OCI-LY7 (cell line): Measurements from ENCODE around the gene HMCN1. TPM values are rescaled to one million over a fixed set of nuclear protein-coding genes. Genes with fewer than 3 reads are reported as not detected.

Experiments
- BruUV-seq: library from RNA; stranded (reverse); fragments of 400-500 nt; replicated peaks from 2 replicates; lab custom pipeline; 2021; lab: Mats Ljungman, UMichigan
- CTCF ChIA-PET: fragments of 300-600 bp; sonication (Branson Sonifier 250); formaldehyde crosslinking; loops from one replicate; lab custom pipeline; 2022; ENCODE audit warnings: antibody characterized with exemption; ENCODE audit not compliant: unreplicated experiment; lab: Charles Lee
- POLR2A ChIA-PET: fragments of 300-600 bp; sonication (Branson Sonifier 250); formaldehyde crosslinking; loops from one replicate; lab custom pipeline; 2022; ENCODE audit warnings: antibody characterized with exemption; lab: Charles Lee
- DNase-seq: peaks from one replicate; pipeline ENCODE4 v3.0.0-alpha.2; 2015; ENCODE audit warnings: low spot score
- H2AFZ ChIP-seq: fragments of 200-600 bp; sonication (generic), shearing (Covaris generic); 2 replicates; pipeline ENCODE4 v1.6.1; 2014; ENCODE audit warnings: mild to moderate bottlenecking, antibody characterized with exemption, low read length, moderate library complexity
- H3K27ac ChIP-seq: fragments of 200-600 bp; sonication (generic); 2 replicates; pipeline ENCODE4 v1.5.1; 2014; ENCODE audit warnings: mixed run types, low read depth, mild to moderate bottlenecking, moderate library complexity, low read length, inconsistent platforms; ENCODE audit not compliant: poor library complexity, severe bottlenecking
- H3K36me3 ChIP-seq: fragments of 200-600 bp; sonication (generic); 2 replicates; pipeline ENCODE4 v1.6.1; 2014; ENCODE audit warnings: mild to moderate bottlenecking, antibody characterized with exemption, low read length, moderate library complexity, mixed read lengths; ENCODE audit not compliant: insufficient read depth
- H3K4me1 ChIP-seq: fragments of 200-600 bp; sonication (generic); 2 replicates; pipeline ENCODE4 v1.5.1; 2014; ENCODE audit warnings: mild to moderate bottlenecking, low read length; ENCODE audit not compliant: insufficient read depth, poor library complexity, severe bottlenecking
- H3K4me2 ChIP-seq: fragments of 200-600 bp; sonication (generic); 2 replicates; pipeline ENCODE4 v1.6.1; 2014; ENCODE audit warnings: mild to moderate bottlenecking, low read length
- H3K4me3 ChIP-seq: fragments of 200-600 bp; sonication (generic); 2 replicates; pipeline ENCODE4 v1.5.1; 2014; ENCODE audit warnings: mild to moderate bottlenecking, low read depth, low read length; ENCODE audit not compliant: poor library complexity, severe bottlenecking
- H3K79me2 ChIP-seq: fragments of 200-600 bp; sonication (generic); 2 replicates; pipeline ENCODE4 v1.6.1; 2016; ENCODE audit warnings: low read depth, mild to moderate bottlenecking, low read length, moderate library complexity, mixed read lengths; ENCODE audit not compliant: insufficient read depth
- H3K9me2 ChIP-seq: fragments of 200-600 bp; sonication (generic); 2 replicates; pipeline ENCODE4 v1.6.1; 2016; ENCODE audit warnings: mild to moderate bottlenecking, low read length, mixed read lengths; ENCODE audit not compliant: insufficient read depth
- H3K9me3 ChIP-seq: fragments of 200-600 bp; sonication (generic); 2 replicates; pipeline ENCODE4 v1.6.1; 2014; ENCODE audit warnings: mild to moderate bottlenecking, mixed run types, low read length, mixed read lengths
- H4K20me1 ChIP-seq: fragments of 200-600 bp; sonication (generic); 2 replicates; pipeline ENCODE4 v1.6.1; 2014; ENCODE audit warnings: mild to moderate bottlenecking, antibody characterized with exemption, low read length, moderate library complexity, mixed read lengths; ENCODE audit not compliant: insufficient read depth
- EZH2phosphoT487 ChIP-seq: fragments of 200-600 bp; sonication (generic); IDR thresholded peaks from 2 replicates; pipeline ENCODE4 v1.6.1; 2018; ENCODE audit warnings: low read depth, borderline replicate concordance, mild to moderate bottlenecking, mixed run types, antibody characterized with exemption, low read length, moderate library complexity, mixed read lengths
- intact Hi-C: fragments of 100-400 bp; cut with micrococcal nuclease; formaldehyde crosslinking; loops from one replicate; pipeline ENCODE4 v1.10.0; 2022; ENCODE audit not compliant: unreplicated experiment
- total RNA-seq, 2 experiments: library from RNA; depleted of rRNA in 1 of 2; stranded (reverse); fragments of >200 nt in 1 of 2; shearing (Covaris generic) in 1 of 2; gene quantifications; 2 replicates each; pipeline ENCODE4 v1.2.3, GENCODE V29; 2014 to 2022
- TF ChIP-seq, protein P1 (sequence below): fragments of 200-600 bp; sonication (generic); conservative IDR thresholded peaks from 2 replicates; pipeline ENCODE4 v1.5.1; 2014; ENCODE audit warnings: mild to moderate bottlenecking, antibody characterized with exemption, low read length, moderate library complexity, mixed read lengths

HMCN1 gene
- total RNA-seq, 2 experiments from 2014 or later, result 0.02 TPM; not detected in 1

DNA sequence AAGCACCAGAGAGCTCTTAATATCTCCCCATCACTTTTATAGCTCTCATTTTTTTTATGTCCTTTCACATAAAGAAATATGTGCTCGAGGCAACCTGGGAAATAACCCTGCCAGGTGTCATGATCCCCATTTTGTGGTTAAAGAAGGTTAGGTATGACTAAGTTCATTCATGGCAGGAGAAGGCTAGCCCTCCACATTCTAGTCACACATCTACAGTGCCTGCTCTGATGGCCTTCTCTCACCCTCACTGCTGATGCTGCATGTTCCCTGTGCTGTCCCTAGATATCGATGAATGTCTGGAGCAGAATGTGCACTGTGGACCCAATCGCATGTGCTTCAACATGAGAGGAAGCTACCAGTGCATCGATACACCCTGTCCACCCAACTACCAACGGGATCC is 453.4 kb downstream of the HMCN1 start:
- TF ChIP-seq EZH2phosphoT487, result no peak
- TF ChIP-seq, protein P1, sequence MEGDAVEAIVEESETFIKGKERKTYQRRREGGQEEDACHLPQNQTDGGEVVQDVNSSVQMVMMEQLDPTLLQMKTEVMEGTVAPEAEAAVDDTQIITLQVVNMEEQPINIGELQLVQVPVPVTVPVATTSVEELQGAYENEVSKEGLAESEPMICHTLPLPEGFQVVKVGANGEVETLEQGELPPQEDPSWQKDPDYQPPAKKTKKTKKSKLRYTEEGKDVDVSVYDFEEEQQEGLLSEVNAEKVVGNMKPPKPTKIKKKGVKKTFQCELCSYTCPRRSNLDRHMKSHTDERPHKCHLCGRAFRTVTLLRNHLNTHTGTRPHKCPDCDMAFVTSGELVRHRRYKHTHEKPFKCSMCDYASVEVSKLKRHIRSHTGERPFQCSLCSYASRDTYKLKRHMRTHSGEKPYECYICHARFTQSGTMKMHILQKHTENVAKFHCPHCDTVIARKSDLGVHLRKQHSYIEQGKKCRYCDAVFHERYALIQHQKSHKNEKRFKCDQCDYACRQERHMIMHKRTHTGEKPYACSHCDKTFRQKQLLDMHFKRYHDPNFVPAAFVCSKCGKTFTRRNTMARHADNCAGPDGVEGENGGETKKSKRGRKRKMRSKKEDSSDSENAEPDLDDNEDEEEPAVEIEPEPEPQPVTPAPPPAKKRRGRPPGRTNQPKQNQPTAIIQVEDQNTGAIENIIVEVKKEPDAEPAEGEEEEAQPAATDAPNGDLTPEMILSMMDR, result no peak
- Histone ChIP-seq H3K27ac (no peak overlapping the region), H3K9me2 (no peaks in the 10 kb centered on the region), H4K20me1 (no peaks in the 10 kb centered on the region), H3K36me3 (no peaks in the 10 kb centered on the region), H2AFZ (no peak overlapping the region), H3K9me3 (no peaks in the 10 kb centered on the region), H3K4me2 (no peak overlapping the region), H3K79me2 (no peaks in the 10 kb centered on the region), H3K4me3 (no peak overlapping the region), H3K4me1 (peaks cover 9% of the 10 kb centered on the region)
- BruUV-seq, result no TSS peak
- CTCF ChIA-PET, result no interaction called here
- POLR2A ChIA-PET, result interaction anchor here (0.6 to 2.1 kb wide), 4 partner anchors 9 to 870 kb away, joined by 3 to 6 read pairs (median 4); partner anchors contain the start of gene IVNS1ABP
- intact Hi-C loops, result no loop called here
- DNase-seq, result no peak

DNA sequence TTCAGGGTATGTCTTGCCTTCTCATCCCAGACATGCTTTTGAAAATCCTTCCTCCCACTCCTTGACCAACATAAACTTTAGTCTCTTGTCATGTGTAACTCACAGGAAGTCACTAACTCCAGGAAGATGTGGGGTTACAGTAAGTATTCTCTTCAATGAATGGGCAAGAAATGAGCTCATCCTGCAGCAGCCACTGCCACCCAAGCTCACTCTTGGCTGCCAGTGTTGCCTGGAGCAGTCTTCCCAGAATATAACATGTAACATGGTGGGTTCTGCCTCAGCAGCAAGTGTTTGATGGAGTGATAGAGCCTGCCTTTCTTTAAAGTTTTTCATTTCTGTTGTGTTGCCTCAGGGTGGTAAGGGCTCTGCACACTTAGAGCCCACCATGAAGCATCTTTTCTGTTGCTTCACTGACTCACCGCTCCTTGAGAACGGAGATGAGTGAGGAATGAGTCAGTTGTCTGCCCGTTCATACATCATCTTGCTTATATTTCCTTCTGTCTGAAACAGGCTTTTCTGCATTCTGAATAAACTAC is 453.9 kb downstream of the HMCN1 start:
- Histone ChIP-seq H3K4me1 (peaks cover 9% of the 10 kb centered on the region), H3K79me2 (no peaks in the 10 kb centered on the region), H2AFZ (no peak overlapping the region), H3K36me3 (no peaks in the 10 kb centered on the region), H3K4me3 (no peak overlapping the region), H3K9me2 (no peaks in the 10 kb centered on the region), H4K20me1 (no peaks in the 10 kb centered on the region), H3K27ac (no peak overlapping the region), H3K9me3 (no peaks in the 10 kb centered on the region), H3K4me2 (no peak overlapping the region)
- ChIA-PET CTCF (no interaction called here), POLR2A (interaction anchor here (0.6 to 2.1 kb wide), 7 partner anchors 10 to 871 kb away, joined by 3 to 6 read pairs (median 4); partner anchors contain the start of gene IVNS1ABP)
- BruUV-seq, result no TSS peak
- DNase-seq, result no peak
- TF ChIP-seq EZH2phosphoT487, result no peak
- TF ChIP-seq, protein P1, result no peak
- intact Hi-C loops, result no loop called here

DNA sequence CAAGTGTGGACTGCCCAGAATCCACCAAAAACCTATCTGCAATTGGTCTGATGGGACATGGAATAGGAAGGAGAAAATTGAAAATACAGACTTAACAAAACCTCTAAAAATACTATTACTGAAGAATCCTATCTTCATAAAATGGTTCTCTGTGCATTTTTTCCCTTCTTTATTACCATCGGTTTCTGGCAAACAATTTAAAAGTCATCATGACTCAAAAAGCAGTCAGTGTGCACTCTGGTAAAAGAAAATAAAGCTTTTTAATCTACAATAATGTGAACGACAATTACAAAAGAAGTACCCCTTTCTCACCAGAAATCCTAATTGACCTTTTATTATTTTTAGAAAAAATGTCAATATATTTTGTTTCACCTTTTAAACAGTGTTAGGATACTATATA is 454.5 kb downstream of the HMCN1 start:
- Histone ChIP-seq H2AFZ (no peak overlapping the region), H3K4me2 (no peak overlapping the region), H3K27ac (no peak overlapping the region), H3K4me1 (peaks cover 7% of the 10 kb centered on the region), H3K36me3 (no peaks in the 10 kb centered on the region), H3K79me2 (no peaks in the 10 kb centered on the region), H3K4me3 (no peak overlapping the region), H3K9me2 (no peaks in the 10 kb centered on the region), H3K9me3 (no peaks in the 10 kb centered on the region), H4K20me1 (no peaks in the 10 kb centered on the region)
- no peak for TF ChIP-seq EZH2phosphoT487
- TF ChIP-seq, protein P1, result no peak
- intact Hi-C loops, result no loop called here
- no TSS peak for BruUV-seq
- ChIA-PET POLR2A (interaction anchor here (0.7 to 2.1 kb wide), 5 partner anchors 11 to 169 kb away, joined by 3 to 6 read pairs (median 4); no protein-coding TSS in a partner anchor), CTCF (no interaction called here)
- no peak for DNase-seq
